GM21529 (cell line): ENCODE data around the gene CDK5RAP3.
"Not testable (repeated sequence)": the region's sequence is repeated elsewhere in the genome, so short reads cannot be mapped to it uniquely, and the experiment has no call there.

ENCODE experiments used
- ATAC-seq: cut with Tn5 transposase; IDR thresholded peaks from one replicate; pipeline ENCODE4 v1.9.1; 2021; ENCODE audit not compliant: unreplicated experiment

The CDK5RAP3 gene

DNA sequence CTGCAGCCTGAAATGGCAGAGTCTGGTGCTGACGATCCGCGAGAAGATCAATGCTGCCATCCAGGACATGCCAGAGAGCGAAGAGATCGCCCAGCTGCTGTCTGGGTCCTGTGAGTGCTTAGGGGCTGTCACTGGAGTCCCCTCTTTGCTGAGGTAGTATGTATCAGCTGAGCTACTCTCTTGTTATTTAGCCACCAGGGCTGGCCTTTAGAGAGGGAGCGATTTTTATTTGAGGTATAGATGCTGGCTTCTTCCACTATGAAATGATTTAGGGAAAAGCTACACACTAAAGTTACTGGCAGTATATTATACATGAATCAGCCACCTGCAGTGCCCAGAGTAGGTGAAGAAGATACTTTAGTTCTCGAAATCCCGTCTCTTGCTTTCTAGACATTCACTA, 2.6 kb downstream of the CDK5RAP3 start:
- no peak for ATAC-seq

DNA sequence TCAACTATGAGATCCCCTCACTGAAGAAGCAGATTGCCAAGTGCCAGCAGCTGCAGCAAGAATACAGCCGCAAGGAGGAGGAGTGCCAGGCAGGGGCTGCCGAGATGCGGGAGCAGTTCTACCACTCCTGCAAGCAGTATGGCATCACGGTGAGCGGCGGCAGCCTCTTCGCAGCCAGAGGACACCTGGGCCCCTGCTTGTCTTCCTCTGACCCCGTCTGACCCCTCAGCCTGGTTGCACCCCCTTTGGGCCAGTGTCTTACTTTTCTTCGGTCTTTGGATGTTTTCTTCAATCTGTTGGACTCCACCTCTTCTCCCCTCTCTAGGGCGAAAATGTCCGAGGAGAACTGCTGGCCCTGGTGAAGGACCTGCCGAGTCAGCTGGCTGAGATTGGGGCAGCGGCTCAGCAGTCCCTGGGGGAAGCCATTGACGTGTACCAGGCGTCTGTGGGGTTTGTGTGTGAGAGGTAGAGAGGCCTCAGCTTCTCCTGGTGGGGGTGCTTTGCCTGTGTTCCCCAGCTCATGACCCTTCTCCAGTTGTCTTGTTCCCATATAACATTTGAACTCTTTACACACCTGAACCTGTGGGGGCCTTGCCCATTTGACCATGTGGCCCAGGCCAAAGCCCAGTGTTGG, 4.4 kb downstream of the CDK5RAP3 start:
- ATAC-seq, result no peak

DNA sequence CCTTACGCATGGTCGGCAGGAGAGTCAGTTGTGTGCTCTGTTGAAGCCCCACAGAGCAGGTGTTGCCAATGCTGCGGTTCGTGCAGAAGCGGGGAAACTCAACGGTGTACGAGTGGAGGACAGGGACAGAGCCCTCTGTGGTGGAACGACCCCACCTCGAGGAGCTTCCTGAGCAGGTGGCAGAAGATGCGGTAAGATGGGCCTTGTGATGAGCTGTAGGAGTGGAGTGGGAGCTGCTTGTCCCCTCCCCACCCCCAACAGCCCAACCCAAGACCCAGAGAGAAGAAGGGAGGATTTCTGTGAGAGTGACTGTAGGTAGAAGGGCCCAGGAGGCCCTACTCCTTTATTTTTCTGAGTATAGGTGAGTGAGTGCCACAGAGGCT, 4.9 kb downstream of the CDK5RAP3 start:
- no peak for ATAC-seq

DNA sequence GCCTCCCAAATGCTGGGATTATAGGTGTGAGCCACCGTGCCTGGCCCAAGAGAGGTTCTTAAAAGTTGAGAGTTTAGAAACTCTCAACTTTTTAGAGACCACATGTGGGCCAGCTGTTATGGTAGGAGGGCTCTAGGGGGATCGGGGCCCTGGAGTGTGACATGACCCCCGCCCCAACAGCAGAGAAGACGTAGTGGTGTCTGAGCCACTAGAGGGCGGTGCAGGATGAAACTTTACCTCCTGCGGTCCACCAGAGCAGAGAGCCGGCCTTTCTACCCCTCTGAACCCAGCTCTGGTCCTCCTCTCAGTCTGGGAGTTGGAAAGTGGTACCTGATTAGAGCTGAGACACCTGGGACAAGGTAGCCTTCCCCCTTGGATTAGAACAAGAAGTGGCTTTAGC, 7.4 kb downstream of the CDK5RAP3 start:
- ATAC-seq, result no peak

DNA sequence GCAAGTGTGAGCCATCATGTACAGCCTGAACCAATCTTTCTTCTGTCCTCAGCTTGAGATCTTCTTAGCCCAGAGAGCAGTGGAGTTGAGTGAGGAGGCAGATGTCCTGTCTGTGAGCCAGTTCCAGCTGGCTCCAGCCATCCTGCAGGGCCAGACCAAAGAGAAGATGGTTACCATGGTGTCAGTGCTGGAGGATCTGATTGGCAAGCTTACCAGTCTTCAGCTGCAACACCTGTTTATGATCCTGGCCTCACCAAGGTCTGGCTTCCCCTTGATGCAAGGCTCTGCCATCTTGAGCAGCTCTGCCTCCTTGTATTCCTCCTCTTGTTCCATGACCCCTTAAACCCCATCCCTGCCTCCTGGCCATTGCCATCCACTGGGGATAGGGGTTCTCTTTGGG, 9.6 kb downstream of the CDK5RAP3 start:
- no peak for ATAC-seq

DNA sequence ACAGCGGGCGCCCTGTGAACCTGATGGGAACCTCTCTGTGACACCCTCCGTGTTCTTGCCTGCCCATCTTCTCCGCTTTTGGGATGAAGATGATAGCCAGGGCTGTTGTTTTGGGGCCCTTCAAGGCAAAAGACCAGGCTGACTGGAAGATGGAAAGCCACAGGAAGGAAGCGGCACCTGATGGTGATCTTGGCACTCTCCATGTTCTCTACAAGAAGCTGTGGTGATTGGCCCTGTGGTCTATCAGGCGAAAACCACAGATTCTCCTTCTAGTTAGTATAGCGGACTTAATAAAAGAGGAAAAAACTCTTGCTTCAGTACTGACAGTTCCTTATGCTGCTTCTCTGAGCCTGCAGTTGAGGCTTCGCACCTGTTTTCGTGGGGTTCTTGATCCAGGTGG, 10.5 kb downstream of the CDK5RAP3 start:
- ATAC-seq, result no peak

DNA sequence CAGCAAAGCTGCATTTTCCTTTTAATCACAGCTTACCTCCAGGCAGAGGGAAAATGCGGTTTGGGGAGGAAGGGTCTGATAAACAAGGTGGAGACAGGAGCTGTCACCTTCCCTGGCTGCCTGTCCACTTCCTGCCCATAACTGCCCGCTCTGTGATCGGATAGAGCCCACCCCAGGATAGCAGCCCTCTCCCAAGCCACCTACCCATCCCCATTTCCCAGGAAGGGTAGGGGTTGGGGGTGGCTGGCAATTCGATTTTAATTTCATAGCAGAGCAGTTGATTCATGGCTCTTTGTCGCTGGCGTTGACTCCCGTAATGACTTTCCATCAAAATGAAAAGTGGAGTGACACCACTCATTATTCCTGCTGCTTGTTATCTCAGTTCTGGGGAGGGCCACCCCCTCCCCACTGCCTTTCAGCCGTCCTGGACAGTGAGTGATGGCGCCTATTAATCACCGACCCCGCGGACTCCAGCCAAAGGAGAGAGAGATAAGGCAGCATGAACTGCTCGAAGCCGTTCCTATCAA, 11.2 kb downstream of the CDK5RAP3 start:
- no peak for ATAC-seq

DNA sequence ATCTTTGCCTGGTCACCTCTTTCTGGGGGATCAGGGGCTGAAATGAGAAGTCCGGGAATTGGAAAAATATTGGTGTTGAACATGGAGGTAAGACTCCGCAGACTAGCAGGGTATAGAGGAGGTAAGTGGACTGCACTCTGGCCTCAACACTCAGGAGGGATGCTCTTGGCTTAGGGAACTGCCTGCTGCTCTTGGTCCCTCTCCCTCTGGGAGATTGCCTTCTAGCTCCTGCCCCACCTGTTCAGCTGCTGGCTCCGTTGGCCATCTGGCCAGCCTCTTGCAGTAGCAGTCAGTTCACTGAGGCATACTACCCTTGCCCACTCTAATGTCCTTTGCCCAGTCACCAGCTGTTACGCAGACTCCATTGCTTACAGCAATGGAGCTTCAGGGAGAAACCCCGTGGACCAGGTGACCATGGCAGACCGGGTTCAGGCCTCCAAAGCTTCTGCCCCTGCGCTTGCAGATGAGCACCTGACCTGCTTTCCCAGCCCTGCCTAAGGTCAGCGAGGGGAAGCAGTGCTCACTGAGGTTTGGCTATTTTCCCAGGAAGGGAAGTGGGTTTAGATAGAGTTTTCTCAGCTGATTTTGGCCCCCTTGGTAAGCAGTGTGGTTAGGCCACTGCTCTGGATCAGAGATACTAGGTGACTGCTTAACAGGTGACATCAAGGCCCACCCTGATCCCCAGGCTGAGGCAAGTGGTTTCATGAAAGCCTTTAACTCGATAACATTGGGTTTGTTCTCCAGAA, 11.9 kb downstream of the CDK5RAP3 start:
- ATAC-seq, result no peak

DNA sequence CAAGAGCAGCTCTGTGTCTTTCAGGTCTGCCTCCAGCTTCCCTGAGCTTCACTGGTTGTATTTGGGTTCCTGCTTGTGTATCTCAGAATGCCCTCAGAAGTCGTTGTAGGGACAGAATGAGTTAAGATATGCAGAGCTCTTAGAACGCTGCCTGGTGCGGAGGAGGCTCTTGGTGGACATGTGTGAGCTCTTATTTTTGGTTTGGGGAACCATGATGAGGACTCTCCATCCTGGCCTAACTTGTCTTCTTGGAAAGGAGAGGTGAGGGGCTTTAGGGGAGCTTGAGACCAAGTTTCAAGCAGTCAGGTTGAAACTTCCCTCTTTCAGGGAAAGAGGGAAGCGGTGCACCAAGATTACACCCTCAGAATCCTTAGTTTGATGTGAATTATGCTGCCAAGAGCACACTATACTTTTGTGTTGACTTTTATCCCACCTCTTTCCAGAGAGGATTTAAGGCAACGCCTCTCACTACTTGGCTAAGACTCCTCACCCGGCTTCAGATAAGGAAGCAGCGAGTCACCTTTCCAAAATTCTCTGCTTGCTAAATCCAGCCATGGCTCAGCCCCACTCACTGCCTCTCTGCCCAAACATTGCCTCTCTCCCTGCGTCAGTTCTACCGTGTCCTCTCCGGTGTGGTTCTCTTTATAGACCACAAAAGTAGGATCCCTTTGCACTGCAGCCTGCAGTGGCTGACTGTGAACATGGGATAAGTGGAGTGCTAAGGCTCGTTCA, 12.7 kb downstream of the CDK5RAP3 start:
- ATAC-seq, result no peak

DNA sequence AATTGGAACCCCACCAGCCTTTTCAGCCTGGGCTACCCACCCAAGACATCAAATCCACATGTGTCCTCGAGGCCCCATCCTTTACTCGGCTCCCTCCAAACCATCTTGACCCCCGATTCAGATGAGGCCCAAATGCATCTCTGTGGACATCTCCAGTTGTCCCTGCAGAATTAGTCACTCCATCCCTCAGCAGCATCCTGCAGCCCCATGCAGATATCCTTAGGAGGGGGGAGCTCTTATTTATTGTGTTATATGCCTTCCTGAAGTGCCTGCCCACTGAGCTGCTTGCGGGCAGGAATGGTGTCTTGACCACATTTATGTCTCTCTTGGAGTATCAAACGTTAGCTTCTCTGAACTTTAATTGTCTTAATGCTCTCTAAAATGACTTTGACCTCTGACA, 15.6 kb downstream of the CDK5RAP3 start:
- no peak for ATAC-seq

DNA sequence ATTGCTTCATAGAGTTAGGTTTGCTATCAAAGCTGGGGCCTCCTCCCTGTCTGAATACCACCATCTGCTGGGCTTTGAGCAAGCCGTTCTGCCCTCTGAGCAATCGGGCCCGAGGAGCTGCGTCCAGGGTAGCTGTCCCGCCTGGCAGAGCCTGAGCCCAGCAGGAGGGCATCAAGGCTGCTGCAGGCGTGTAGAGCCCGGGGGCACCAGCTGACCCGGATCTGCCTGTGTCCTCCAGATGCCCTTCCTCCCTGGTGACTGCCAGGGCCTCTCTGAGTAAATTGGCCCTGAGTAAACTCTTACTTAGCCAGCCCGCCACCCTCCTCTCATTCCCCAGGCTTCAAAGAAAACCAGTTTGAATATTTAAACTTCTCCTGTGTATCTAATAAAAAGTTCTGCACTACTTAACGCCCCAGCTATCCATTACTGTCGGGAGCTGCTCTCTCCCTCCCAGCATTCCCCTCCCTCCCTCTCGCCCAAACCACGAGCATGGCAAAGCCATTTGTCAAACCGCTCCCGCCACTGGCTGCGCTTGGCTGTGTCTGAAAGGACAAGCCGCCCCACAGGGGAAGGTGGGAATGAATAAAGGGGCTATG, 16.4 kb downstream of the CDK5RAP3 start:
- no peak for ATAC-seq

DNA sequence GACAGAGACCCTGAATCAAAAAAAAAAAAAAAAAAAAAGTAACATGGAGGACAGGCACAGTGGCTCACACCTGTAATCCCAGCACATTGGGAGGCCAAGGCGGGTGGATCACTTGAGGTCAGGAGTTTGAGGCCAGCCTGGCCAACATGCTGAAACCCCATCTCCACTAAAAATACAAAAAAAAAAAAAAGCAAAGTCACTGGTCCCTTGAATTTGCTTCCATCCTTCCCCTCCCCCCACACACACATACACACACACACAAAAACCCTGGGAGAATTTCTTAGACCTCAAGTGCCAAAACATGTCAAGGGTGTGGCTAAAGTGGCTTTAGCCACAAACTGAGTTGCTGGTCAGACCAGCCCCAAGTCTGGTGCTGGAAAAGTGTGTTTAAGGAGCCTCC, 17.5 kb downstream of the CDK5RAP3 start:
- not testable (repeated sequence) for ATAC-seq

DNA sequence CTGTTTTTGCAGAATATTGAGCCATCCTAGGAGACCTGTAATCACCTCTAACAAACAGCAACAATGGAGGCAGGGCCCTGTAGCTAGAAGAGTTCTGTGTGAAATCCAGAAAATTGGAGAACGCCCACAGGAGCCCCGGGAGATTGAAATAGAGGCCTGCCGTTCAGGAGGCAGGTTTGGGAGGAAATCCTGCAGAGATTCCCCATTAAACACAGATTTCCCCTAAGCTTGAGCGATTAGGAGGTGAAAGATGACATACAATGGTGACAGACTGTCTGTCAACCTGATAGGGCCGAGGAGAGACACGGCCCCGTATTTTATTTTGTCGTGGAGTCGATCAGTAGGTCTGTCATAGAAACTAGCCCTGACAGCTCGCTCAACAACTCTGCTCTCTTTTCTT, 18.2 kb downstream of the CDK5RAP3 start:
- ATAC-seq, result no peak

DNA sequence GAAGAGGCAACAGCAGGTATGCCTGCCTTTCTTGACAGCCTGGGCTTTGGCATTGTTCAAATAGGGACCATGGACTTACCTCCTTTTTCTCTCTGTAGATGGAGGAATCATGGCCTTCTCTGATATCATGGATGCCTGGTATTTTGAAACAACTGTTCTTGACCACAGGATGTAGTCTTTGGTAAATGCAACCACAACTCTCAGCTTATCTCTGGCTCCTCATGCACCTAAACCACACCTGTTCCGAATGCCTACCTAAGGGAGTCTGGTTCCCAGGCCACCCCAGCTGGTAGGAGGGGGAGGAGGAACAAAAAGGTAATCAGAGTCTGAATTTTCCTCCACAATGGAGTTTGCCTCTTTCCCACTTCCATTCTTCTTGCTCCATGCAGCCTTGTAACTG, 18.8 kb downstream of the CDK5RAP3 start:
- ATAC-seq, result no peak

DNA sequence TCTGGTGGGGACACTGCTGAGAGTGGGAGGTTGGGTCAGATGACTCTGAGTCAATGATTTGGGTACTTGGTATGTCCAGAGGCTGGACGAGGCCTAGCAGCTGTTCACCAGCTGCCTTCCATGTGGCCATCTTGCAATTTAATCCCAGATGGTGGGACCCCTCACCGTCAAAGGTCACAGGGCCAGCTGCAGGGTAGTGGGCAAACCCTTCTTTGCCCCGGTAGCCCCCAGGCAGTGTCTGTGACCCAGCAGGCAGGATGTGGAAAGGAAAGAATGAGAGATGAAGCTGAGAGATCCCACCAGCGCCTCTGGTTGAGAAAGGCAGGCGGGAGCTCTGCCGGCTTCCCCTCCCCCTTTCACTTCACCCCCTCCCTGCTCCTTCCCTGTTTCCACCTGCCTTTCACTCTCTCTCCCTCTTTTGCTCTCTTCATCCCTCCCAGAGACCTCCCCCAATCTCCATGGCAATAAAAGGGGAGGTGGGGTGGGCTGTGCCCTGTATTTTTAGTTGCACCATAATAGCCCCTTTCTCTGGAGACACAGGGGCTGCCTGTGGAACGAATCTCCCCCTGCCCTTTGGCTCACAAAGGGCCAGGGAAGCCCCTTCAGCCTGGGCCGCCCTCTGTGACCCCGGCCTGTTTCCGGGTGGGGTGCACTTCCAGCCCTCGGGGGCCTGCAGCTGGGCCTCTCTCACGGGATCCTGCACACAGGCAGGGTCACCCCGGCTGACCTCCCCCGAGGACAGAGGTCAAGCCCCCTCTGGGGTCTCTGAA, 20.2 kb downstream of the CDK5RAP3 start:
- ATAC-seq, result no peak

DNA sequence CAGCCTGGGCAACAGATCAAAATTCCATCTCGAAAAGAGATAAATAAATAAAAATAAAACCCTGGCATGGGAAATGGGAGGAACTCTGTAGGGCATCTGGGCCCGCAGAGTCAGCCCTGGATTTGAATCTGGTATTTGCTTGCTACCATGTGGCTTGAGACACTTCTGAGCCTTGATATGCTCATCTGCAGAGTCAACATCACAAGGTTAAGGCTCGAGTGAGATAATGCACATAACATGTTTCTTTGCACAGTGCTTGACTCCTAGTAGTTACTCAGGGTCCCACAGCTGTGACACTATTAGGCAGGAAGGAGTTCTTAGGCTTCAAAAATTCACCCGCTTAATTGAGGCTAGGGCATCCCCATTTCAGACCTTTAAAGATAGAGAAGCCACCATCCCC, 21.3 kb downstream of the CDK5RAP3 start:
- ATAC-seq, result no peak

DNA sequence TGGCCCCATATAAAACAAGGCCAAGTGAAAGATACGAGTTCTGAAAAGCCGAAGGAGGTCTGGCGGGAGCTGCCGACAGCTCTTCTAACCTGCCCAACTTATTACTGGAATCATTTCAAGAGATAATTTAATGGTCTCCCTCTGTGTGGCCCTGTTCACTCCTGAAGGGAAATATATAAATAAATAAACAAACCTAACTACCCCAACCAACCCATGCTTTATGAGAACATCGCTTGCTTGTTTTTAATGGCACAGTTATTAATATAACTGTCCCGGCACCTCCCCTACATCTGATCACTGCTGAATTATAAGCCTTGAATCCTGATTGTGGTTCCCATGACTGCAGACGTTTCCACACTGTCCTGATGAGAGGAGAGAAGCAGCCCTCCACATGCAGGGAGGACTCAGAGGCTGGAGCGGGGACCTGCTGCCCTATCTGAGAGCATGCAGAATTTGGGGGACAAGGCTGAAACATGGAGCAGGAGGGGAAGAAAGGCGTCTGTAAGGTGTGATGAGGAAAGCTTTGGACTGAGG, 22.2 kb downstream of the CDK5RAP3 start:
- ATAC-seq, result no peak

DNA sequence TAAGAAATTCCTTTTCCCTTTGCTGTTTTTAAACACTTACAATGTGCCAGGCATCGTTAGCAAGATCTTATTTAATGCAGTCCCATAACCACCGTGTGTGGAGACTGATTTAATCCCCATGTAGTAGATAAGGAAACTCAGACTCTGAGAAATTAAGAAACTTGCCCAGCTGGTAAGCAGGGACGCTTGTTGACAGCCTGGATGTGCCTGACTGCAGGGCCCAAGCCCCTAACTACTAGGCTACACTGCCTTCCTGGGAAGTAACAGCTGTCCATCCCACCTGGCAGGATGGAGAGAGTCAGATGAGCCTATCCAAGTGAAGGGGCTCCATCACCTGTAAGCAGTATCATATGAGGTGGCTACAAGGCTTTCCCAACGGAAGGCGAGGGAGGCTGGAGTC, 23.1 kb downstream of the CDK5RAP3 start:
- ATAC-seq, result no peak

DNA sequence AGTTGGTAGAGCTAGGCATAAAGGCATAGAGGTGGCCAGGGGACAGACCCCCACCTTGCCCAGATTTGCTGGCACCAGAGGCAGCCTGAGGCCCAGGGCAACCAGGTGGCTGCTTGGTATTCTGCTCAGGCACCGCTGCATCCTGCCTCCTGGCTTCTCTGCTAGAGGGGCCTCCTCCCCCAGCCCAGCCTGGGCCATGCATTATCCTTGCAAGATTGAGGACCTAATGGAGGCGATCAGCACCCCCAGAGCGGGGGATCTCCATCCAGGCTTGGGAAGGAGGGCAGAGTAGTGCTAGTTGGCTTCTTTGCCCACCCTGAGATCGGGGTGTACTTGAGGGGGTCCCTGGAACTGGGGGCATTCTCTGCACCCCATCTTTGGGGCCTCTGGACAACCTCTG, 23.8 kb downstream of the CDK5RAP3 start:
- no peak for ATAC-seq

DNA sequence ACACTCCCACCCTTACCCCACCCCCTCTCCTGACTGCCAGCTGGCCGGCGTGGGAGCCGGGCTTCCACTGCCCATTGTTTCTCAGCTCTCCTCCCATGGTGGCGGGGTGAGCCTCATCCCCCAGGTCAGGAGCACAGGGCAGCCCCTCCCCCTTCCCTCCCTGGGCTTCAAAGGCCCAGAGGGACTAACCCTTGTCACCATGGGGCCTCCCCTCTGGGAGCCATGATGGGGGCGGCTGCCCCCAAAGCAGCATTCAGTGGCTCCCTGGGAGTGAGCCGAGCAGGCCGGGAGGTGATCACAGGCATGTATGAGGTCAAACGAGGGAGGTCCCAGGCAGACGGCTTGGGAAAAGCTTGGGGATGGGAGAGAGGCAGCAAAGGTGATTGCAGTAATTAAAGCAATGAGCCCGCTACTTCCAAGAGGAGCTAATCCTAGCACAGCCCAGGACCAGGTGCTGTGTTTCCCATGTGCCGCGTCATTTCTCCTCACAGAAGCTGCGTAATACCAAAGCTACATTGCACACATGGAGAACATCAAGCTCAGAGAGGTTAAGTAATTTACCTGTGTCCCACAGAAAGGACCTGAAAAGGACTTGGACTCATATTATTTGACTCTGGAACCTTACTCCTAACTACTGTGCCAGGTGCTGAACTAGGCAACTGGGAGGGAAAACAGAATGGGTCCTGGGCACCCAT, 24.5 kb downstream of the CDK5RAP3 start:
- no peak for ATAC-seq
